Adrenal gland (tissue), 5 donors: Measurements from ENCODE around the gene TNKS1BP1.
"Not testable (repeated sequence)": the region's sequence is repeated elsewhere in the genome, so short reads cannot be mapped to it uniquely, and the experiment has no call there.

Experiments used
- CTCF ChIP-seq, 6 experiments: fragments of 450-650 bp in 4 of 6; fragments of 200-600 bp in 2 of 6; sonication (generic) in 1 of 6; IDR thresholded peaks; 1 replicate in 5 of 6; 2 replicates in 1 of 6; pipeline versions ENCODE4 v1.5.1 to v1.8.0; 2016 to 2021; ENCODE audit warnings: antibody characterized with exemption in 6 of 6, mild to moderate bottlenecking in 2 of 6, moderate library complexity in 1 of 6
- POLR2A ChIP-seq, 2 donors: fragments of 450-650 bp; IDR thresholded peaks; one replicate each; pipeline ENCODE4 v1.6.1; 2017; ENCODE audit warnings: antibody characterized with exemption in 2 of 2, mild to moderate bottlenecking in 2 of 2, moderate library complexity in 1 of 2
- donor health status: DM: no; HTN: no; CAD: no.

- not testable (repeated sequence) for TF ChIP-seq POLR2A, CTCF (IDR thresholded peaks at IDR 0.05)
Measured at GRCh38 chr11:57296205-57296604, 28.5 kb downstream of the TNKS1BP1 start.
